Transverse colon (tissue), 4 donors: ENCODE data around the gene PROSER2.

ENCODE experiments used
- CTCF ChIP-seq, 5 experiments: fragments of 200-600 bp in 3 of 5; fragments of 450-650 bp in 2 of 5; sonication (generic) in 3 of 5; IDR thresholded peaks; 1 replicate in 2 of 5; 2 replicates in 3 of 5; pipeline ENCODE4 v1.5.1; 2016 to 2017; ENCODE audit warnings: antibody characterized with exemption in 5 of 5, inconsistent platforms in 3 of 5, mild to moderate bottlenecking in 2 of 5, moderate library complexity in 1 of 5
- EP300 ChIP-seq: sonication (generic); formaldehyde crosslinking; IDR thresholded peaks from one replicate; pipeline ENCODE4 v1.6.1; 2017; ENCODE audit warnings: antibody characterized with exemption, low read depth
- POLR2A ChIP-seq: fragments of 450-650 bp; IDR thresholded peaks from one replicate; pipeline ENCODE4 v1.6.1; 2016; ENCODE audit warnings: antibody characterized with exemption, mild to moderate bottlenecking, moderate library complexity
- POLR2AphosphoS5 ChIP-seq, 3 donors: sonication (generic); formaldehyde crosslinking; IDR thresholded peaks; one replicate each; pipeline ENCODE4 v1.6.1; 2016; ENCODE audit warnings: antibody characterized with exemption in 3 of 3

GRCh38 chr10:11878776-11879175, 55.6 kb downstream of the PROSER2 start:
- TF ChIP-seq CTCF (IDR thresholded peaks at IDR 0.05): no peak
- TF ChIP-seq POLR2A: no peak
- TF ChIP-seq POLR2AphosphoS5 (IDR thresholded peaks at IDR 0.05): no peak
- no peak for TF ChIP-seq EP300
